ENCODE measurements around the gene BCKDHA.
"Not testable (repeated sequence)": the region's sequence is repeated elsewhere in the genome, so short reads cannot be mapped to it uniquely, and the experiment has no call there.

The BCKDHA gene

DNA sequence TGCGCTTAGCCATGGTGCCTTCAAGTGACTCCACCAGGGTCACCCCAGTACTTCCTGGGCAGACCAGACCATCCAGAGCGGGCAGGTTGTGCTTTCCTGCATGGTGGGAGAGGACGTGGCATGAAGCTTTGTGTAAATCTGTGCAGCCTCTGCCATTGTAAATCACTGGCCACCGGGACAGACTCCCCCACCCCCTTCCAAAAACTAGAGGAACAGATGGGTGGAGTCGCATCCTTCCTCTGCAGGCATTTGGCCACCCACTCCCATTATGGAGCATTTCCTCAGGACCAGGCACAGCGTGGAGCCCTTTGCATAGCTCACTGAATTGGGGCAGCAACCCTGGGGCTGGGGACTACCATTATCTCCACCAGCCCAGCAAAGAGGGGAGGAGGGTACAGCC is 8.2 kb downstream of the BCKDHA start:
- DNase-seq (ENCODE audit: low read depth) = no peak

DNA sequence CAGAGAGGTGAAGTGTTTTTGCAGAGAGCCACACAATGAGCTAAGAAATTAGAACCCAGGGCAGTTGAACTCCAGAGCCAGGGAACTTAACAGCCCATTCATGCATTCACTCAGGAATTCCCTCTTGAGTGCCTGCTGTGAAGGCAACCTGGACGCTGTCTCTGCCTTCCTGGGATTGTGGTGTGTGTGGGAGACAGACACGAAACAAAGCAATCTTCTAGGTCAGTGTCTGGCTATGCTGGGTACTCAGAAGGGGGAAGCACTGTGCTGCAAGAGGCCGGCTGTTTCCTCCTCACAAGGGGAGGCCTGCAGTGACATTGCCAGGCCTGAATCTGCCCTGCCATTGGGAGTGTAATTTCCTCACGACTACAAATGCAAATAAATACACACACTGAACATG is 9.7 kb downstream of the BCKDHA start:
- DNase-seq (ENCODE audit: low read depth) = peak; percentile 64

DNA sequence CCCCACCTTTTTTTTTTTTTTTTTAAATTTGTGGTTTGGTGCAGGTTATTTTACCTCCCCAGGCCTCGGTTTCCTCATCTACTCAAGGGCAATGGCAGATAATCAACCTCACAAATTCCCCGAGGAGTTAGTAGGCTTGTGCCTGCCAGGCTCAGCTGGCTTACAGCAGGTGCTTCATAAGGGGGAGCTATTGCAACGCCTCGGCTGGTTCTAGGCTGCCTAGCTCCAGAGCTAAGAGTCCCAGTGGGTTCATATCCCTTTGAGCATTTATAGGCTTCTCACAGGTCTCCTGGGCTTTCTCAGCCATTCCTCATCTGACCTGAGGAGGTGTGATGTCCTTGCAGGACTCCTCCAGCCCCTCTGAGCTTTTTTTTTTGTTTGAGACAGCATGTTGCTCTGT is 10.6 kb downstream of the BCKDHA start:
- DNase-seq (ENCODE audit: low read depth) = no peak

DNA sequence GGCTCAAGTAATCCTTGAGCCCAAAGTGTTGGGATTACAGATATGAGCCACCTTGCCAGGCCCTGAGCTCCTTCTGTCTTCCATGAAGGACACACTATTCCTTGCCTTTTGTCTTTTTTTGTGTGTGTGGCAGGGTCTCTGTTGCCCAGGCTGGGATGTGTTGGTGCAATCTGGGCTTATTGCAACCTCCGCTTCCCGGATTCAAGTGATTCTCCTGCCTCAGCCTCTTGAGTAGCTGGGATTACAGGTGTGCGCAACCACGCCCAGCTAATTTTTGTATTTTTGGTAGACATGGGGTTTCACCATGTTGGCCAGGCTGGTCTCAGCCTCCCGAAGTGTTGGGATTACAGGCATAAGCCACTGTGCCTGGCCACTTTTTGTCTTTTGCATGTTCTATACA is 11.2 kb downstream of the BCKDHA start:
- not testable (repeated sequence) for DNase-seq (ENCODE audit: low read depth)

DNA sequence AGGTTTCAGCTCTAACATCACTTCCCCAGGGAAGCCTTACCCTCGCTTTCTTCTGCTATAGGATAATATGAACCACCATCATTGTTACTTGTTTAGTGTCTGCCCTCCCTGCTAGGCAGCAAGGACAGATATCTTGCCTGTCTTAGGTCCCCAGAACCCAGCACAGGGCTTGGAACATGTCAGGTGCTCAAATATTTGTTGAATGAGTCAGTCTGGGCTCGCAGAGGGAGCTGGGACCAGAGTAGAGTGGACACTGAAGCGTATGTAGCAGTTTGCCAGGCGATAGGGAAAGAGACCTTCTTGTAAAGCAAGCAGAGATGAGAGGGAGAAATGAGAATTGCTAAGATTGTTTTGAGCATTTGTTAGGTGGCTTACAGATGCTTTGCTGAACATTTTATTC is 11.7 kb downstream of the BCKDHA start:
- DNase-seq (ENCODE audit: low read depth) = peak; percentile 35

DNA sequence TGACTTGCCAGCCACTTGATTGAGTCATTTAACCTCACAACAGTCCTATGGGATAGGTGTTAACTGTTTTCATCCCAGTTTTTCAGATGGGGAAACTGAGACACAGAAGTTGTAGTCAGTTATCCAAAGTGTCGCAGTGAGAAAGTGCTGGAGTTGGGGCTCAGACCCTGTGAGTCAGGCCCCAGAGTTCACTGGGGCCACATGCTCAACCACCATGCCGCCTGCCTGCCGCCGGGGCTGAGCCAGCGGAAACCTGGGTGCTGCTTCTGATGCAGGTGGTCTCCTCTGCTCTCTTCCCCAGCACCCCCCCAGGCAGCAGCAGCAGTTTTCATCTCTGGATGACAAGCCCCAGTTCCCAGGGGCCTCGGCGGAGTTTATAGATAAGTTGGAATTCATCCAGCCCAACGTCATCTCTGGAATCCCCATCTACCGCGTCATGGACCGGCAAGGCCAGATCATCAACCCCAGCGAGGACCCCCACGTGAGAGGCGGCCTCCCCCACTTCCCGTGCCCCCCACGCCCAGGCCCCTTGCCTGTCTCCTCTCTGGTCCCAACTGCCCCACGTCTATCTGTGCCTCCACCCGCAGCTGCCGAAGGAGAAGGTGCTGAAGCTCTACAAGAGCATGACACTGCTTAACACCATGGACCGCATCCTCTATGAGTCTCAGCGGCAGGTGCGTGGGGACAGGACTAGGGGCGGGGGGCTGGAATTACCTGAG is 12.9 kb downstream of the BCKDHA start:
- DNase-seq (ENCODE audit: low read depth) = no peak

DNA sequence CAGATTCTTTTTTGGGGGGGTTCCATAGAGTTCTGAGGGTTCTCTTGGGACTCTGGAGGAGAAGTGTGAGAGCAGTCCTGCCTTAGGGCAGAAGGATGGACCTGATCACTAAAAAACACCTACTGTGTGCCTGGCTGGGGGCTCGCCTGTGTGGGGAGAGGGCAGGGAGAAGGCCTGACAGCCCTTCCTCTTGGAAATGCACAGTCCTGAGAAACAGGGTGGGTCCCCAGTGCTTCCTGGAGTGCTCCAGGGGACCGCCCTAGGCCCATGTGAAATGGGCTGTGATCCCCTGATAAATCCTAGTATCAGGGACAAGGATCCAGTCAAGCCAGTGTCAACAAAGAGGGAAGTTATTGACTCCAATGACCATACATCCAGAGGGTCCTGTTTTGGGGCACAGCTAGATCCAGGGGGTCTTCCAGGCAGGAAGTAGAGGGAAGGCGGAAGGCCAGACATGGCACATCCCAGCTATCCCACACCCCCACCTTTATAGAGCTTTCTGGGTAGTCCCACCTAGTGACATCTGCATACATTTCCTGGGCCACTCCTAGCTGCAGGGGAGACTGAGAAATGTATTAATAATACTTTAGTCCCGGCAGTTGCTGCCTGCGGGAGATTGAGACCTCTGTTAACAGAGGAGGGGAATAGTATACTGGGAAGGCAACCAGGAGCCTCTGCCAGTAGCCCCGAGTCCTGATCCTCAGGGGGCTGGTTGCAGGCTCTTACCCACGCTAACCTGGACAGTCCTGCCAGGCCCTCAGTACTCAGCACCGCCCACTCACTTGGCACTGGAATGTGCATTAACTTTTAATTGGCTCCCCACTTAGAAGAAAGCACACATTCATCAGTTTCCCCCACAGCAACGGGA is 13.7 kb downstream of the BCKDHA start:
- no peak for DNase-seq (ENCODE audit: low read depth)

DNA sequence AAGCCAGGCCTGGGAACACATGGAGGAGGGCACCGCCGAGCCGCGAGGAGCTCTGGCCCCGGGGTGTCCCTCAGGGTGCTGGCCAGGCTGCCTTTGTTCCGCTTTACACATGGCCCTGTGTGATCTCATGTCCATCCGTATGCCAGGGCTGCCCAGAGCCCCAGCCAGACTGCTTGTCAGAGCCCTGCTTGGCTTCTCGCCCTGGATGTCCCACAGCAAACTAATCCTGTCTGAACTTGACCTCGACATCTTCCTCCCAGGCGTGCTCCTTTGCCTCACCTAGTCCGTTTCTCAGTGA is 14.3 kb downstream of the BCKDHA start:
- no peak for DNase-seq (ENCODE audit: low read depth)

DNA sequence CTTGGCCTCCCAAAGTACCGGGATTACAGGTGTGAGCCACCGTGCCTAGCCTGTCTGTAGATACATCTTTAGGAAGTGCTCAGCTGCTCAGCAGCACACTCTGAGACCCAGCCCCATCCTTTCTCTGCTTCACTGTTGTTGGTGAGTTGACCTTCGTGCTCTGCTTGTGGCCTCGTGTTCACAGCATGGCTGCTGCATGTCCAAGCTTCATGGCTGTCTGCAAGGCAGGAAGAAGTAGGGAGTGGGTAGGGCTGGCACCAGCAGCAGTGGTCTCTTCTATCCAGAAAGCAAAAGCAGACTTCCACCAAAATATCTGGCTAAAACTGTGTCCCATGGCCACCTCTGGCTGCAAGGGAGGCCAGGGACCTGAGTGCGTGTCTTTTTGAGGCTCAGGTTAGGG is 15.3 kb downstream of the BCKDHA start:
- no peak for DNase-seq (ENCODE audit: low read depth)

DNA sequence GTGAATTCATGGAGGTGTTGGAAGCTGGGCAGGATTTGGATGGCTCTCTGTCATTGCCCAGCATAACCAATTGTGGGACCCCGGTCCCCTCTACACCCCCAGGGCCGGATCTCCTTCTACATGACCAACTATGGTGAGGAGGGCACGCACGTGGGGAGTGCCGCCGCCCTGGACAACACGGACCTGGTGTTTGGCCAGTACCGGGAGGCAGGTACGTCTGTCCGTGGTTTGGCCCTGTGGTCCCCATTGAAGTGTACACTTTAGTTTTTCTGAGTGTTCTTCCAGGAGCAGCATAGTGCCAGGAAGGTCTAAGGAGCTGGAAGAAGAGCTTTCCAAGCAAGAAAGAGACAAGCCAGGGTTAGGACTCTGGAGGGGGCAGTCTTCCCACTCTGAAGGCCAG is 16.3 kb downstream of the BCKDHA start:
- no peak for DNase-seq (ENCODE audit: low read depth)

DNA sequence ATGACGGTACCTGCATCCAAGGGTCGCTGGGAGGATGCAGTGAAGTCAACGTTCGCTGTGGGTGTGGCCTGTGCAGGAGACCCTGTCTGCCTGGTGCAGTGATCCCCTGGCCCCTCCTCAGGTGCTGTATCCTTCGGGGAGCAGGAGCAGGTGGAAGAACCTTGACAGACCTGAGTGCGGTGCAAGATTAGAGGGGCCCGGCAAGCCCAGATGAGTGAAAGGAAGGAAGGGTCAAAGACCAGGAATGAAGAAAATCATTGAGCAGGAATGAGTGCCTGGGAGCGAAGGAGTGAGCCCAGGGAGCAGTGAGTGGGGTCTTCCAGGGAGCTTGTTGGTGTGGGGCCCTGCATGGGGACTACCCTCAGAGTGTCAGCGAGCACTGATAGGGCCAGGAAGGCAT is 16.8 kb downstream of the BCKDHA start:
- DNase-seq (ENCODE audit: low read depth) = no peak

DNA sequence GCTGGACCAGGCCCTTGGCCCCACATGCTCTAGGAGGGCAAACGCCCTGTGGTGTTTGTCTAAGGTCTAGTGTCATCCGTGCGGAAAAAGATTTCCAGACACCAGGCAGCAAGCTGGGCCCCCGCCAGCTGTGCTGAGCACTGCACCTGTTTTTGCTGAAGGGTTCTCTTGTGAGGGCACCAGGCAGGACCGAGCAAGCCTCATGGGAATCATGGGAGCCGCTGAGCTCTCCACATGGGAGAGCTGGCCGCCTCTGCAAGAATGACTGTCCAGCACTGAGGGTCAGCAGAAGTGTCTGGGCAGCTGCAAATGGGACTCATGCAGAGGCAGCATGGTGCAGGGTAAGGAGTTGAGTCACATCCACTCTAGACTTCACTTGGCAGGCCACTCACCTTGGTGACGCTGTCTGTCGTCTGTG is 17.5 kb downstream of the BCKDHA start:
- DNase-seq (ENCODE audit: low read depth) = no peak

DNA sequence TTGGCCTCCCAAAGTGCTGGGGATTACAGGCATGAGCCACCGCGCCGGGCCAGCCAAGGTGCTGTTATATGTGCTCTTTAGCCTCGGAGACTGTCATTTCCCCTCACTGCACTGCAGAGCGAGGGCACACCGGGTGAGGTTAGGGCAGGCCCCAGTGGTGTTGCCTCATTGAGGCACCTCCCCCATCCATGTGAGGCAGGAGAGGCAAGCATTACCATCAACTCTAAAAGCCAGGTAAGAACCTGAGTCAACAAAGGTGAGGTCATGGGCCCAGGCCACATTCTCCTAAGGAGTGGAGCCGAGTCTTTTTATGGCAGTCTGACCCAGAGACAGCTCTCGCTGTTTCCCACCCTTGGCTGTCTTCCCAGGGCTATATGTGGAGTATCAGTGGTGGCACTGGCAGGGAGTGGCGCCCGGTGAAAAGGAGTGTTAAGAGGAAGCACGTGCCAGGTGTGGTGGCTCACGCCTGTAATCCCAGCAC is 18.6 kb downstream of the BCKDHA start:
- DNase-seq (ENCODE audit: low read depth) = no peak

DNA sequence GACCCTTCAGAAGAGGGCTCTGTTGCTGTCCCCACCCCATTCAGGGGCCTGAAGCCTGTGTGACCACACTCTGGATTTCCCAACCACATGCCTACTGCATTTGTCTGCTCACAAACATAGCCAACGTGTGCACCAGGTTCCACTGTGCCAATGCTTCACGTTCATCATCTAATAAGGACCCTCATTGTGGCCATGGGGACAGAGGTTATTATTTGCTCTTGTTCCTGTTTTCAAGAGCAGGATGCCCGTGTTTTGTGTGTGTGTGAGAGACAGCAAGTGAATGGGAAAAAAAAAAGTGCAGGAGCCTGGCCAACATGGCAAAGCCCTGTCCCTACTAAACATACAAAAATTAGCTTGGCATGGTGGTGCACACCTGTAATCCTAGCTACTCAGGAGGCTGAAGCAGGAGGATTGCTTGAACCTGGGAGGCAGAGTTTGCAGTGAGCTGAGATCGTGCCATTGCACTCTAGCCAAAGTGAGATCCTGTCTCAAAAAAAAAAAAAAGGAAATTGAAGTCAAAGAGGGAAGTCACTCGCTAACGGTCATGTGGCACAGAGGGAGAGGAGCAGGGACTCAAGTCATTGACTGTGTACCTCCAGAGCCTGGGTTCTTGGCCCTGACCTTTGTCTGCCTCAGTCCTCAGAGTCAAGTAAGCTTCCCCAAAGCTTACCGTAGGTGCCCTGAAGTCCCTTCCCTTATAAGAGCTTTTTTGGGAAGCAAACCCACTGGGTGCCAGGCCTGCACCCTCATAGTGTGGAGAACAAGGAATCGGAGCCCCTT is 22.7 kb downstream of the BCKDHA start:
- no peak for DNase-seq (ENCODE audit: low read depth)

DNA sequence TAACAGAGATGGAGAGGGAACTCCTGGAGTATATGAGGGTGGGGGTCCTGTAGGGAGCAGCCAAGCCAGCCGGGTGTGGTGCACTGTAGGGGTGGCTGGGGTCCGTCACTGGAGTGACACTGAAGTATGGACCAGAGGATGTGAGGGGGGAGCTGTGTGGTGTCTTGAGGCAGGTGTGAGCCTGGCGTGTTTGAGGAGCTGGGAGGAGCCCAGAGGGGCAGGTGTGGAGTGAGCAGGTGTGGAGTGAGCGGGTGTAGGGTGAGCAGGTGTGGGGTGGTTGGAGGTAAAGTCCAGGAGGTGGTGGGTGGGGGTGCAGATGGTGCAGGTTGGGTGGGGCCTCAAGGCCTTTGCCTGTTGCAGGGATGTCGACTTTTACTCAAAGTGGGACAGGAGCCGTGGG is 23.7 kb downstream of the BCKDHA start:
- no peak for DNase-seq (ENCODE audit: low read depth)

DNA sequence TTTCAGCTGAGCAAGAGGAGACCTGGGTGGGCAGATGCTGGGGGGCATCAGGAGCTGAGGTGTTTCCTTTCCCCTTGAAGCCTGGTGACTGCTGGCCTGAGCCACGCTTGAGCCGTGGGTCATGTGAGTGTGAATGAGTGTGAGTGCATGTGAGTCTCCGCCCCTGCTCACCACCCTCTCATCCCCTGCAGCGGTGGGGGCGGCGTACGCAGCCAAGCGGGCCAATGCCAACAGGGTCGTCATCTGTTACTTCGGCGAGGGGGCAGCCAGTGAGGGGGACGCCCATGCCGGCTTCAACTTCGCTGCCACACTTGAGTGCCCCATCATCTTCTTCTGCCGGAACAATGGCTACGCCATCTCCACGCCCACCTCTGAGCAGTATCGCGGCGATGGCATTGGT is 24.4 kb downstream of the BCKDHA start:
- DNase-seq (ENCODE audit: low read depth) = no peak

DNA sequence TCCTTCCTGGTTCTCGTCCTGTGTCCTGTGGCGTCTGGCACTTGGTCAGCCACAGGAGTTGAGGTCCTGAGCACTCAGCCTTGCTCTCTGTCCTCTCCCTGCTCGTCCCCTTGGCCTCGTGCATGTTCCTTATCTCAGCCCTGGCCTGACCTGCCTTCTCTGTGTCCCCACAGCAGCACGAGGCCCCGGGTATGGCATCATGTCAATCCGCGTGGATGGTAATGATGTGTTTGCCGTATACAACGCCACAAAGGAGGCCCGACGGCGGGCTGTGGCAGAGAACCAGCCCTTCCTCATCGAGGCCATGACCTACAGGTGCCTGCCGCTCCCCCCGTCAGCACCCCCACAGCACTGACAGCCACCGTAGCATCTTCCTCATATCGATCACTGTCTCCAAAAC is 24.8 kb downstream of the BCKDHA start:
- no peak for DNase-seq (ENCODE audit: low read depth)

DNA sequence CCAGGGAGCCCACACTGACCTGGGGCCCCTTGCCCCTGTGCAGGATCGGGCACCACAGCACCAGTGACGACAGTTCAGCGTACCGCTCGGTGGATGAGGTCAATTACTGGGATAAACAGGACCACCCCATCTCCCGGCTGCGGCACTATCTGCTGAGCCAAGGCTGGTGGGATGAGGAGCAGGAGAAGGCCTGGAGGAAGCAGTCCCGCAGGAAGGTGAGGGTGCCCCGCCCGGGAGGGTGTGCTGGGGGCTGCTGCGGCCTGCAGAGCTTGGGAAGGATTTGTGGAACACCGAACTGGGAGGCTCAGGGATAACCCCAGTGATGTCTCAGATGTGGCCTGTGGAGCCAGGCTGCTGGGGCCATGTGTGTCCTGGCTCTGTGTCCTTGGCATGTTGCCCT is 25.3 kb downstream of the BCKDHA start:
- no peak for DNase-seq (ENCODE audit: low read depth)

DNA sequence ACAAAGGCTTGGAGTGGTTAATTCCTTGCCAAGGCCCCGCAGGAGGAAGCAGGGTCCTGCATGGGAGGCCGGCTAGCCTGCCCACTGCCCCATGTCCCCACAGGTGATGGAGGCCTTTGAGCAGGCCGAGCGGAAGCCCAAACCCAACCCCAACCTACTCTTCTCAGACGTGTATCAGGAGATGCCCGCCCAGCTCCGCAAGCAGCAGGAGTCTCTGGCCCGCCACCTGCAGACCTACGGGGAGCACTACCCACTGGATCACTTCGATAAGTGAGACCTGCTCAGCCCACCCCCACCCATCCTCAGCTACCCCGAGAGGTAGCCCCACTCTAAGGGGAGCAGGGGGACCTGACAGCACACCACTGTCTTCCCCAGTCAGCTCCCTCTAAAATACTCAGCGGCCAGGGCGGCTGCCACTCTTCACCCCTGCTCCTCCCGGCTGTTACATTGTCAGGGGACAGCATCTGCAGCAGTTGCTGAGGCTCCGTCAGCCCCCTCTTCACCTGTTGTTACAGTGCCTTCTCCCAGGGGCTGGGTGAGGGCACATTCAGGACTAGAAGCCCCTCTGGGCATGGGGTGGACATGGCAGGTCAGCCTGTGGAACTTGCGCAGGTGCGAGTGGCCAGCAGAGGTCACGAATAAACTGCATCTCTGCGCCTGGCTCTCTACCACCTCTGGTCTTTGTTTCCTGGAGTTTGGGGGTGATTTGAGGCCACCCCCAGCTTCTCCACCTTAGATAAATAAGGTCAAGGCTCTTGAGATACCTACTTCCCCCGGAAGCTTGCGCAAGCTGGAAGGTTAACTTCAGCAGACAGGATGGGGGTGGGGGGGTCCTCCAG is 26.9 kb downstream of the BCKDHA start:
- DNase-seq (ENCODE audit: low read depth) = no peak

DNA sequence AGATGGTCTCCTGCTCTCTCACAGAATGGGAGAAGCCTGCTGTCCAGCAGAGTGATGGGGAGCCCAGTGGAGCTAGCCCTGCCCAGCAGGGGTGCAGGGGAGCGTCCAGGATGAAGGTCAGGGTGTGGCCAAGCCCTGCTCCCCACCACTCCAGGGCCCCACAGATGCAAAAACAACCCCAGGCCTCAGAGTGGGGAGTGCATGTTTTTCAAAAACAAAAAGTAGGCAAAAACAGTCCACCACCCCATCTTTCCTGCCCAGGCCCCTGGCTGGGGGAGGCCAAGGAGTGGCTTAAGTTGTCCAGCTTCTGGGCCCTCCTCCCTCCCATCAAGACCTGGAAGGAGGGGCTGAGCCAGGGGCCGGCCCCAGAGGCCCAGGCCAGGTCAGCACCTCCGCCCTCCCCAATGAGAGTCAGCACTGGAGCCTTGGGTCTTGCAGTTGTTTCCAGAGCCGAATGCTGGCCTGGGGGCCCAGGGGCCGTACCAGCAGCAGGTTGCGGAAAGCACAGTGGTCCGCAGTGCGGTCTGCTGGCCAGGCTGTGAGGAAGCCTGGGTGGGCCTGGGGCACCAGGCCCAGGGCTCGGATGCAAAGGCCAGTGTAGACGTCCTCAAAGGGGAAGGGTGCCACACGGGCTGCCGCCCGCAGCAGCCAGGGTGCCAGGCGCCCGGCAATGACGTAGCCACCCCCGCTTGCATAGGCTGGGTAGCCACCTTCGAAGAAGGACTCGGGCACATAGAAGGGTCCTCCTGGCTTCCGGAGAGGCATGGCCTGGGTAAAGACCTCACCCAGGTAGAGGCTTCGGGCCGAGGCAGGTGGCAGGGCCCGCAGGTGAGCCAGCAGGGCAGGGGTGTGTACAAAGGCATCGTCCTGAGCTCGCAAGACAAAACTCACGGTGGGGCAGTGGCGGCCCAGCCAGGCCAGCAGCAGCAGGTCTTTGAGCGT is 27.8 kb downstream of the BCKDHA start:
- DNase-seq (ENCODE audit: low read depth) = no peak

All from non-pigmented ciliary epithelial cell (primary cell).